Central memory CD4-positive, alpha-beta T cell (primary cell): ENCODE results near the gene FBXO9.

Source experiments
- DNase-seq: peaks from one replicate; pipeline ENCODE4 v3.0.0; 2022
- total RNA-seq, 3 experiments: gene quantifications; one replicate each; lab custom pipeline; 2026; lab: John Stamatoyannopoulos, UW

Gene FBXO9
- total RNA-seq: 46.6 to 87.7 (median 82.0) reads per million in 3 experiments

DNA sequence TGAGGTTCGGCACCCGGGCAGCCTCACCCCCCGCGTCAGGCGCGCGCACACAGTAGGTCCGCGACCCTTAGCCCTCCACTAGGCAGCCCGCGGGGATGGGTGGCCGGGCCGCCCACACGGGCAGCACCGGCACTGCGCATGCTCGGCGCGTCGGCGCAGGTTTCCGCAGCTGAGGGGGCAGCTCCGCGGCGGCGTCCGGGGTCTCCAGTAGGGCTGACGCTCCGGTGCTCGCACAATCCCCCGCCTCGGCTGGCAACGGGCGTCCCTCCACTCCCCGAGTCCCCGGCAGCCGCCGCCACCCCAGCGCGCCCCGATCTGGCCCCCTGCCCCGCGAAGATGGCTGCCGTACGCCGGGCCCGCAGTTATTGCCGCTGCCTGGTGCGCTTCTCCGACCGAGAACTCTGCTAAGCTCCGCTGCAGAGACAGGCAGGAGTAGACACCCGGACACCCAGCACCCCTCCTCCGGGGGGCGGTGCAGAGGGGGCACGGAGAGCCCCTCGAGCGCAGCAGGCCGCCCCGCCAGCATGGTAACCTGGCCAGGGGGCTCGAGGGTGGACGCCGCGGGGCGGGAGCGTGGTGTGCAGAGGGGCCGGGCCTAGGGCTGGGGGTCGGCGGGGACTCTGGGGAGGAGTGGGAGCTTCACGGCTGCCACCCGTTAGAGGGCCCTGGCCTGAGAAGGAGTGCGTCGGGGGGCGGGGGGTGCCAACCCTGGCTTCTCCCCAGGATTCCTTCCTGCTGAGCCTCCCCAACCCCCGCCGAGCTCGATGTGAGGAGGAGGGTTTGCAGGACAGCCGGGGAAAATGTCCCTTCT, at the start of gene FBXO9:
TSS of gene FBXO9 (plus strand) at position 139 of the 811 bp plus-strand sequence. CDS start at position 525, 386 bp downstream.
- DNase-seq: peak; percentile 79

- no peak for DNase-seq
Measured at GRCh38 chr6:53015486-53015885, 49.7 kb upstream of the FBXO9 start.

GRCh38 chr6:53018446-53018845, 46.8 kb upstream of the FBXO9 start:
- DNase-seq: no peak

- DNase-seq: no peak
Measured at GRCh38 chr6:53020005-53020744, 45.0 kb upstream of the FBXO9 start.

GRCh38 chr6:53023323-53023722, 41.9 kb upstream of the FBXO9 start:
- DNase-seq: no peak

GRCh38 chr6:53026526-53026925, 38.7 kb upstream of the FBXO9 start:
- DNase-seq: no peak

DNA sequence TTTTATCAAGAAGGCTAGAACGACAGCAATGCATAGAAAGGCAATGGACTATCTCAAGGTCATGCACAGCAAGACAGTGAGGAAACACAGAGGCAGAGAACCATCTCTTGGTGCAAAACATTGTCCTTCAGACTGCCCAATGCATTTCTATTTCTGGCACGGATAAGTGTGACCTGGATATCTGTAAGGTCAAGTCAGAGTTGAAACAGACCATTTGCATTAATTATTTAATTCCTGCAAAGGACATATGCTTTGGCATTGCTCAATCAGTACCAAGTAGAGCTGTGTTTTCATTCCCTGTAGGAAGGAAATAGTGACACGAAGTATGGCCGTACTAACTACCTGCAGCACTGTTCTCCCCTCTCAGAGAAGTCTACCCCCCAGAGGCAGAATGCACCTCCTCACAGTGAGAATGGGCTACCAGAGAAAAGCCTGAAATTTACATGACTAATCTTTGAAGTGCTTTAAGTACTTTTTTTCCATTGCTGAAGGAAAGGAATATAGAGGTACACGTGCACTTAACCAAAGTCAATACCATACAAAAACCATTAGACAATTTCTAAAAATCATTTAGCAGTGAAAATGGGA, 38.0 kb upstream of the FBXO9 start:
- no peak for DNase-seq

GRCh38 chr6:53028467-53028866, 36.7 kb upstream of the FBXO9 start:
- no peak for DNase-seq

- no peak for DNase-seq
Measured at GRCh38 chr6:53029257-53029656, 35.9 kb upstream of the FBXO9 start.

DNA sequence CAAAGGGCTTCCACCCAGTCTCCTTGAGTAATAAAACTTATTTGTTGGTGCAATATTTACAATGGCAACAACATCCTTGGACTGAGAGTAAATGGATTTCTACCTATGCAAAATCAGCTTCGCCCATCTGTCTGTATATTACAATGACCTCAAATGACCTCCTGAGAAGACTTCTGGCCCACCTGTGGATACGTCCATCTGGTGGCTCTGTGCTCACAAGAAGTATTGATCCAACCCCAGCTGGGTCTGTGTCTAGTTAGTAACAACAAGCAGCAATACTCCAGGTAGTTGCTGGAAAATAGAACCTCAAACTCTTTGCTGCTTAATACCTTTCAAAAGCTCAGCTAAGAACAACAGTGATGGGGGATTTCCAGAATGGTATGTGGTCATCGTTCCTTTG, 35.4 kb upstream of the FBXO9 start:
- DNase-seq: no peak

DNA sequence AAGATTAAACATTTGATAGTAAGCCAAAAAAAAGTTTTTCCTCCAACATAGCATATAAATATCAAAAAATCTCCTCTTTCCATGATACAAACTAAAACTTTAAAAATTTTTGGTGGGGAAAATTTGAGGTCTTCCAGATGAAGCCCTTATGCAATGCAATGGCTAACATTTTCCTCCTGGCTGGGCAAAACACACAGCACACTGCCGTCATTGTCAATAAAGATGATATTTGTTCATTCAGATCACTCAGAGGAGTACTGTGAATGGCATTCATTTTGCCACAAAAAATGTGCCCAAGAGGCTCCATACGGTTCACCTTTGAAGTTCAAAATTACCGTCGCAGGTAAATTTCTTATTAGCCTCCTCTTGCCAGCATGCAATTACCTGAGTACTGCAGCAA, 33.9 kb upstream of the FBXO9 start:
- no peak for DNase-seq

DNA sequence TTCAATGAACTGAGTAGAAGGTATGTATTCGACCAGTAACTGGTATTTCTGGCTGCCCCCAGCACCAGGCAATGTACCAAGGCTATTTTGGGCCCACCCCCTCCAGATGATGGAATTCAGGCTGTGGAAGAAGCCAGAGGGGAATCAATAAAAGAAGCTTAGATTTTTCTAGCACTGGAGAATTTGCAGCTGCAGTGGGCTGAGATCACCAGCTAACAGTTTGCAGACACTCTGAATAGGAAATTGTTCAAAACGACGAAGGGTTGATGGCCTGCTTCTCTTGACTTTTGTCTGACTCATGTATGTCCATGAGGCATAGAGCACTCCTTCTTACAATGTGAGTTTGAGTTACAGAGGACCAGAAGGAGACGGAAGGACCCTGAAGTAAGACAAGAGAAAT, 32.4 kb upstream of the FBXO9 start:
- DNase-seq: no peak

DNA sequence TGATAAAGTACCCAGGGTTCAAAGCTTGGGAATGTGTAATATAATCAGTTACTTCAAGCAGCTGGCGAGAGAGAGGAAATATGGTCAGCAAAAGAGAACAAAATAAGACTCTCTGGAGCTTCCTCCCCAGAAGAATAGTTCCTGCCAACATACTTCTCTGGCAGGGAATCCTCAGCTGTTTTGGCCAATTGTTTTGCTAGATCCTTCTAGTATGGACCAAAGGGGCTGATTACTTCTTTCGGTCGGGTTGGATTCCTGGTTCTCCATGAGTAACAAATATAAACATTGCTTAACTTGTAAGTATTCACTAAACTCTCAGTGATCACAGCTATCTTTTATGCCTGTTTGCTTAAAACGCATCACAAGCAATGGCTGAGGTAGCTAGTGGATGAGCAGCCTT, 31.4 kb upstream of the FBXO9 start:
- no peak for DNase-seq

GRCh38 chr6:53035549-53036213, 29.5 kb upstream of the FBXO9 start:
- no peak for DNase-seq

DNA sequence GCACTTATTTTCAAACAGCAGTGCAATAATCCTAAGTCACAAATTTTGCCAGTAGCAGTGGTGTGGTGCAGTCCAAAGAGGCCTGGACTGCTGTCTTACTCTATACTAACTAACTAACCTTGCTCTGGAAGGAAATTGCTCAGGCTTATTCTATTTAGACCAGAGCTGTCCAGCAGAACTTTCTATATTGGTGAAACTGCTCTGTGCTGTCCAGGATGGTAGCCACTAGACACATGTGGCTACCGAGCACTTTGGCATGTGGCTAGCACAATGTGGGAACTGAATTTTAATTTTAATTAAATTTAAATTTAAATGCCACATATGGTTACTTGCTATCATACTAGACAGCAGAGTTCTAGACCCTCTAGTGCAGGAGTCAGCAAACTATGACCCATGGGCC, 27.1 kb upstream of the FBXO9 start:
- DNase-seq: no peak

GRCh38 chr6:53038596-53038995, 26.6 kb upstream of the FBXO9 start:
- DNase-seq: no peak

DNA sequence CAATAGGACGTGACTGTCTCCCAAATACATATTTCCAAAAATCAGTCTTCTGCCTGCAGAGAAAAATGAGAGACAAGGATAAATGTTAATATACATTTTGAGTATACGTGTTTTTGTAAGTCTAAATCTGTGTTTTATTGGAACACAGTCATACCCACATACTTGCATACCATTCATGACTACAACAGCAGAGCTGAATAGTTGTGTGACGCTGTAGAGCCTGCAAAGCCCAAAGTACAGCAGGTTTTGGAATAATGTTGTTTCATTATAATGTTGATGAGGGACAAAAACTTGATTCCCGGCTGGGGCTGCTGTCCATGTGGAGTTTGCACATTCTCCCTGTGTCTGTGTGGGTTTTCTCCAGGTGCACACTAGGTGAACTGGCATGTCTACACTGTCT, 23.8 kb upstream of the FBXO9 start:
- DNase-seq: no peak

DNA sequence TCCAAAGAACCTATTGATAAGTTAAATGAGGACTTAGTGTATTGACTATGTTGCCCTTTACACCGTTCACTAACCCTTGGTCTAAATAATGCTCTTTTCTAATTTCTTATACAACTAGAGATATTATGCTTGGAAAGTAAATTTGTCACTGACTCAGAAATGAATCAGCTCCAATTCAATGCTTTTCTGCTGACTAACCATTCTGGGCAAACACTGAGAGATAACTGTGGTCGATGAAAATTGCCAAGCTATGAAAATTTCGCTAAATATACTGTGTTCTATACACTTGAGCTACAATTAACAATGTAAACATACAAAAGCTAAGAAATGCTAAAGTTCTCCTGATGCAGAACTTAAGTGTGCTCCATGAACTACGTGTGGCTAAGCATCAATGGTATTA, 23.1 kb upstream of the FBXO9 start:
- DNase-seq: no peak

- DNase-seq: no peak
Measured at GRCh38 chr6:53043581-53043980, 21.6 kb upstream of the FBXO9 start.

GRCh38 chr6:53044071-53044470, 21.1 kb upstream of the FBXO9 start:
- no peak for DNase-seq

DNA sequence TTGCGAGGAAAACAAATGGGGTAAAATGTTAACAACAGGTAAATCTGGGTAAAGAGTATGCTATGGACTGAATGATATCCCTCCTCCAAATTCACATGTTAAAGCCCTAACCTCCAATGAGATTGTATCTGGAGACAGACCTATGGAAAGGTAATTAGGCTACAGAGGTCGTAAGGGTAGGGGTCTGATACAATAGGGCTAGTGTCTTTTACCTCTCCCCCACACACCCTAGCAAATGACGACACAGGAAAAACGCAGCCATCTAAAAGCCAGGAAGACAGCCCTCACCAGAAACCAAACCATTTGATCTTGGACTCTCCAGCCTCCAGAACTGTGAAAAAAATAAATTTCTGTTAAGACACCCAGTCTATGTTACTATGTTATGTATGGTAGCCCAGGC, 20.6 kb upstream of the FBXO9 start:
- DNase-seq: no peak

DNA sequence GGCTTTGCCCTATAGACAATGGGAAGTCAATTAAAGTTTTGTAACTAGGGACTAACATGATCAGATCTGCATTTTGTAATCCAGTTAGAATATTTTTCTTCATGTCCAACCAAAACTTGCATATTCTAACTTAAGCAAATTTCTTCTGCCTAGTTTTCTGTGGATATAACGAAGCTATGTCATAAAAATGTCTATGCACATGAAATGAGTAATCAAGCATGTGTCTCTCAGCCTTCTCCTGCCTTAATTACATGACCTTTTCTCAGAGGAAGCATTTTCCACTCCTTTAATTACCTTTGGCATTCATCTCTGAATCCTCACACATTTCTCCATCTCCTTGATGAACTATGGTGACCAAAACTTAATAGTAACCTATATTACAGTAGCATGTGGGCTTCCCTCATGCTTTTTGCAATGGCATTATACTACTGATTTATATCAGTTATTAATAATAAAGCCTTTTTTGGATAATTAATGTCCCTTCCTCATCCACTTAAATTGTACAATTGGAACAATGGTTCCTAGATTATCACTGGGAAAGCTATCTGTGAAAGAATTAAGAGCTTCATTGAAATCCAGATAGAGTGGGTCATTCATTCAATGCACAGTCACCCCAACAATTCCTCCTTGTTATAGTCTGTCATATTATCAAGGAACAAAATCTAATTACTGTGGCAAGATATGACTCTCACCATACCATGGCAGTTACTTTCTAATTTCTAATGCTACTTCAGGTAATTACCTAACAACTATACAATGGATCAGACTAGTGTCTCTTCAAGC, 19.1 kb upstream of the FBXO9 start:
- DNase-seq: no peak
